Skeletal muscle tissue (tissue), 4 donors: ENCODE measurements around the gene NSMF. TPM values are rescaled to one million over a fixed set of nuclear protein-coding genes. Genes with fewer than 3 reads are reported as not detected.

Experiments
- H3K27ac ChIP-seq: one replicate; pipeline ENCODE4 v1.7.0; 2013; ENCODE audit warnings: mild to moderate bottlenecking, low read depth, low read length, inconsistent platforms
- H3K27me3 ChIP-seq, 3 donors: one replicate each; pipeline ENCODE4 v1.7.0; 2013; ENCODE audit warnings: low read length in 3 of 3; ENCODE audit not compliant: control insufficient read depth in 3 of 3, insufficient read depth in 3 of 3
- H3K36me3 ChIP-seq, 3 donors: one replicate each; pipeline ENCODE4 v1.7.0; 2013; ENCODE audit warnings: low read length in 3 of 3; ENCODE audit not compliant: control insufficient read depth in 3 of 3, insufficient read depth in 3 of 3
- H3K4me1 ChIP-seq, 3 donors: one replicate each; pipeline ENCODE4 v1.7.0; 2013; ENCODE audit warnings: low read length in 3 of 3, mild to moderate bottlenecking in 3 of 3; ENCODE audit not compliant: control insufficient read depth in 3 of 3, insufficient read depth in 3 of 3
- H3K4me3 ChIP-seq, 3 donors: one replicate each; pipeline ENCODE4 v1.7.0; 2013; ENCODE audit warnings: low read length in 3 of 3
- H3K9ac ChIP-seq, 3 donors: one replicate each; pipeline ENCODE4 v1.7.0; 2013; ENCODE audit warnings: low read length in 3 of 3, mild to moderate bottlenecking in 3 of 3, moderate library complexity in 2 of 3, low read depth in 1 of 3
- H3K9me3 ChIP-seq, 3 donors: one replicate each; pipeline ENCODE4 v1.7.0; 2013; ENCODE audit warnings: low read length in 3 of 3; ENCODE audit not compliant: control insufficient read depth in 3 of 3
- total RNA-seq: library from RNA; depleted of rRNA; stranded (reverse); fragments of >200 nt; gene quantifications from one replicate; pipeline ENCODE4 v1.2.3, GENCODE V29; 2014
- donor health status: Osteomylitis.

NSMF gene
- total RNA-seq, 1 donor from 2014 or later, result 4.2 TPM

DNA sequence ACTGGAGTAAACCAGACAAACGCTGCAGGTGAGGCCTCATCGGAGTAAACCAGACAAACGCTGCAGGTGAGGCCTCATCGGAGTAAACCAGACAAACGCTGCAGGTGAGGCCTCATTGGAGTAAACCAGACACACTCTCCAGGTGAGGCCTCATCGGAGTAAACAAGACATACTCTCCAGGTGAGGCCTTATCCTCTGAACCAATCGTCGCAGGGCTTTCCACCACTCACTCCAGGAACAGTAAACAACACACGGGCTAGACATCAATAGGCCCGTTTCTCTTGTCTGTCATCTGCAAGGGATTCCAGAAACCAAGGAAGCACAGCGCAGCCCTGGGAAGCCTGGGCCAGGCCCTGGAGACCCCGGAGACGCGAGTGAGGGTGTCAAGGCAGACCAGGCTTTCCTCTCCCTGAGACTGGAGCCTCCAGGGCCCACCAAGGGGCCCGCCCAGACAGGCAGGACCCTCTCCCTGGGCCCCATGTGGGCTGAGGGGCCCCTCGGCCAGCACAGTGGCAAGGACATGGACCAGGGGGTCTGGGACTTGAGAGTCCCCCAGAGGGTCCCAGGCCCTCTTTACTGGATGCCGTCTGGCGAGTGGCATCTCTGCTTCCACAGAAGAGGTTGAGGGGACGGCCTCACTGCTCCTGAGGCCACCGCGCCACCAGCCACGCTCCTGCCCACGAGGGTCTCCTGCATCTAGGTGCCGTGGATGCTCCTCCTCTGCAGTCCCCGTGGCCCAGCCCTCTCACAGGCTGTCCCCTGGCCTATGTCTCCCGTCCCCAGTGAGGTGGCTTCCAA, 26.4 kb upstream of the NSMF start:
- H3K27me3 ChIP-seq, result no peaks in the 10 kb centered on the region
- H3K4me3 ChIP-seq, result no peak overlapping the region
- no peak overlapping the region for H3K27ac ChIP-seq
- H3K9me3 ChIP-seq, result no peaks in the 10 kb centered on the region
- peaks cover 2 to 6% (median 5%) of the 10 kb centered on the region in 3 donors for H3K4me1 ChIP-seq
- no peak overlapping the region for H3K9ac ChIP-seq
- H3K36me3 ChIP-seq, result peaks cover 2 to 32% (median 11%) of the 10 kb centered on the region in 3 donors

GRCh38 chr9:137484551-137485315, 25.6 kb upstream of the NSMF start:
- peaks cover 2 to 32% (median 12%) of the 10 kb centered on the region in 3 donors for H3K36me3 ChIP-seq
- H3K4me1 ChIP-seq, result peaks cover 2 to 6% (median 5%) of the 10 kb centered on the region in 3 donors

GRCh38 chr9:137482094-137482781, 23.1 kb upstream of the NSMF start:
- H3K27me3 ChIP-seq, result no peaks in the 10 kb centered on the region
- no peaks in the 10 kb centered on the region for H3K9me3 ChIP-seq
- H3K4me3 ChIP-seq, result no peak overlapping the region
- H3K9ac ChIP-seq, result peak overlapping the region in 1 of 3 donors; percentile 16
- H3K36me3 ChIP-seq, result peaks cover 0 to 14% (median 11%) of the 10 kb centered on the region in 3 donors
- no peak overlapping the region for H3K27ac ChIP-seq
- peaks cover 5 to 6% (median 5%) of the 10 kb centered on the region in 3 donors for H3K4me1 ChIP-seq

More at GRCh38 chr9:137484551-137485315, 25.6 kb upstream of the NSMF start:
- no peak overlapping the region for H3K9ac ChIP-seq
- no peaks in the 10 kb centered on the region for H3K27me3 ChIP-seq
- H3K9me3 ChIP-seq, result no peaks in the 10 kb centered on the region
- no peak overlapping the region for H3K27ac ChIP-seq
- no peak overlapping the region for H3K4me3 ChIP-seq

DNA sequence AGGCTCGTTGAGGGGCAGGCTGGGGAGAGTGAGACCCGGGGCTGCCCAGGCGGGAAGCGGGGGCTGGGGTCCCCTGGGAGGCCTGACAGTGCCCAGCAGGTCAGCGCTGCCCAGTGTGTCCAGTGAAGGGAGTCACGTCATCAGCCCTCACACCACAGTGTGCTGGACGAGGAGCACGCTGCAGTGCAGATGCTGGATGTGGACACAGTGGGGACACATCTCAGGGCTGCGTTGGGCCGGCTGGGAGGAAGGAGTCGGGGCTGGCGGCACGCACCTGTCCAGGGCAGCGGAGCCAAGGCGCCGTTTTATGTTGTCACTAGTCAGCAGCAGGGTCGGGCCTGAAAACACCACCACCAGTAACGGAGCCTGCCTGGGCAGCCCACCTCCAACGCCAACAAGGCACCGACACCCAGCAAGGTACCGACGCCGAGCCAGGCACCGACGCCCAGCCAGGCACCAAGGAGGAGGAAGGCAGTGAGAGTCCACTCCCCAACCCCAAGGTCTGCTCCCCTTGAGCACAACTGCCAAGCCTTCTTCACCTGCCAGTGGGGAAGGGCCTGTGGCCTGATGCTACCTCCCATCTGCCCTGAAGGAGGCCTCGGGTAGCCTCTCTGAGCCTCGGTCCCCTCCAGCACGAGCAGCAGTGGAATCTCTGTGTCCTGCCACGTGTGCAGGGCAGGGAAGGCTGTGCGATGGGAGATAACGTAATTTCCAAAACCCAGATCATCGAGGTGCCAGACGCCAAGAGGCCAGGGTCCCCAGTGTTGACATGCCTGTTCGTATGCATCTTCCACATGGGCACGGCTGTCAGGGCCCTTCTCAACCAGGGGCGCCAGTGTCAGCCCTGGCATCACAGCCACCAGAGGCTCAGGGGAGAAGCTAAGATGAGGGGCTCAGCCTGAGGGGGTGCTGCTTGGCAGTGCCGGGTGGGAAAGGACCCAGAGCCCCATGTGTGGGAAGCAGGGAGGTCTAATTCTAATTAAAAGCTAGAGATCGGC, 21.9 kb upstream of the NSMF start:
- Histone ChIP-seq H3K9ac (no peak overlapping the region), H3K27ac (no peak overlapping the region), H3K9me3 (peaks cover 0 to 5% (median 0%) of the 10 kb centered on the region in 3 donors), H3K4me1 (peaks cover 5 to 6% (median 5%) of the 10 kb centered on the region in 3 donors), H3K36me3 (peaks cover 5 to 18% (median 10%) of the 10 kb centered on the region in 3 donors), H3K27me3 (no peaks in the 10 kb centered on the region), H3K4me3 (no peak overlapping the region)

DNA sequence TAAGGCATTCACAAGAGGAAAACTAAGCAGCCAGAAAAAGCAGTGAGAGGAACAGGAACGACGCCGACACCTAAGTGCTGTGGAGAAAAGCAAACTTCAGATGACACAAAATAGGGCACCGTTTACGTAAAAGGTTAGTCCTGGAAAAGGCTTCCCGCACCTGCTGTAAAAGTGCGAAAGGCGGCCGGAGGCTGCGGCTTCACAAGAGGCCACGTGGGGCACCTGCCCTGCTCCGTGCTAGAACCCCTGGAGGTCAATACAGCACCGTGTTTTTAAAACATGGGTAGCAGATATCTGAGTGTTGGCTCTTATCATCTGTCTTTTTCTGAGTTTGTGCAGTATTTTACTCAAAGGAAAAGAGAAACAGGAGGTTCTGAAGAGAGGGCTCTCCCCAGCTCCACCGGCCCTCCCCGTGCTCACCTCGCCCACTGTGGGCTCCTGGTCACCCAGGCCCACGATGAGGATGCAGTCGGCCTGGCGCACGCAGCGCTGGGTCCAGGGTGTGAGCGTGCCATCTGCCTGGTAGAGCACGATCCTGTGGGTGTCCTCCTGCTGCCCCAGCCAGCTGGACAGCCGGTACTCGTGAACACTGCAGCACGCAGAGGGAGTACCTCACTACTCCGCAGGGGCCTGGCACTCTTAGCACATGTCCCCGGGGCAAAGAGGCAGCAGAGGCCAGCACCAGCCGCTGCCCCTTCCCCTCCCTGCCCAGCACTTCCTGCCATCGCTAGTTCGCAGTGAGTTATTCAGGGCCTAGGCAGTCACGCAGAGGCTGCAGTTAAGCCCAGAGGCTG, 21.0 kb upstream of the NSMF start:
- Histone ChIP-seq H3K4me3 (no peak overlapping the region), H3K4me1 (peaks cover 5 to 6% (median 5%) of the 10 kb centered on the region in 3 donors), H3K27me3 (no peaks in the 10 kb centered on the region), H3K36me3 (peaks cover 8 to 21% (median 14%) of the 10 kb centered on the region in 3 donors), H3K27ac (no peak overlapping the region), H3K9ac (no peak overlapping the region), H3K9me3 (peaks cover 0 to 8% (median 0%) of the 10 kb centered on the region in 3 donors)

GRCh38 chr9:137478962-137479861, 20.1 kb upstream of the NSMF start:
- H3K4me1 ChIP-seq, result peaks cover 5 to 6% (median 5%) of the 10 kb centered on the region in 3 donors
- peaks cover 0 to 8% (median 0%) of the 10 kb centered on the region in 3 donors for H3K9me3 ChIP-seq
- no peaks in the 10 kb centered on the region for H3K27me3 ChIP-seq
- H3K27ac ChIP-seq, result no peak overlapping the region
- peaks cover 8 to 22% (median 14%) of the 10 kb centered on the region in 3 donors for H3K36me3 ChIP-seq
- no peak overlapping the region for H3K4me3 ChIP-seq
- H3K9ac ChIP-seq, result no peak overlapping the region

DNA sequence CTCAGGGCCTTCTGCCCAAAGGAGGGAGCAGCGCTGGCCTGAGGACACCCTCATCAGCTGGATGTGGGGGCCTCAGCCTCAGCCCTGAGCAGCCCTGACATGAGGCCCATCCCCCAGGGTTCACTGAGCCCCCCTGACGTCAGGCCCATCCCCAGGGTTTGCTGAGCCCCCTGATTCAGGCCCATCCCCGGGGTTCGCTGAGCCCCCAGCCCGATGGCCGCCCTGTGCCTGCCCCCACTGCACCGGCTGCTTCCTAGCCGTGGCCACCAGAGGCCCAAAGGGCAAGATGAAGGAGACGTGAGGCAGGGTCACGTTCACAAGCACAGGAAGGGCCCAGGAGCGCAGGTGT, 19.5 kb upstream of the NSMF start:
- Histone ChIP-seq H3K9me3 (peaks cover 0 to 8% (median 0%) of the 10 kb centered on the region in 3 donors), H3K36me3 (peaks cover 8 to 23% (median 14%) of the 10 kb centered on the region in 3 donors), H3K27me3 (no peaks in the 10 kb centered on the region), H3K27ac (no peak overlapping the region), H3K4me1 (peaks cover 5 to 6% (median 5%) of the 10 kb centered on the region in 3 donors), H3K4me3 (no peak overlapping the region), H3K9ac (no peak overlapping the region)
